ENCODE measurements around the gene ENTPD8.

DNA sequence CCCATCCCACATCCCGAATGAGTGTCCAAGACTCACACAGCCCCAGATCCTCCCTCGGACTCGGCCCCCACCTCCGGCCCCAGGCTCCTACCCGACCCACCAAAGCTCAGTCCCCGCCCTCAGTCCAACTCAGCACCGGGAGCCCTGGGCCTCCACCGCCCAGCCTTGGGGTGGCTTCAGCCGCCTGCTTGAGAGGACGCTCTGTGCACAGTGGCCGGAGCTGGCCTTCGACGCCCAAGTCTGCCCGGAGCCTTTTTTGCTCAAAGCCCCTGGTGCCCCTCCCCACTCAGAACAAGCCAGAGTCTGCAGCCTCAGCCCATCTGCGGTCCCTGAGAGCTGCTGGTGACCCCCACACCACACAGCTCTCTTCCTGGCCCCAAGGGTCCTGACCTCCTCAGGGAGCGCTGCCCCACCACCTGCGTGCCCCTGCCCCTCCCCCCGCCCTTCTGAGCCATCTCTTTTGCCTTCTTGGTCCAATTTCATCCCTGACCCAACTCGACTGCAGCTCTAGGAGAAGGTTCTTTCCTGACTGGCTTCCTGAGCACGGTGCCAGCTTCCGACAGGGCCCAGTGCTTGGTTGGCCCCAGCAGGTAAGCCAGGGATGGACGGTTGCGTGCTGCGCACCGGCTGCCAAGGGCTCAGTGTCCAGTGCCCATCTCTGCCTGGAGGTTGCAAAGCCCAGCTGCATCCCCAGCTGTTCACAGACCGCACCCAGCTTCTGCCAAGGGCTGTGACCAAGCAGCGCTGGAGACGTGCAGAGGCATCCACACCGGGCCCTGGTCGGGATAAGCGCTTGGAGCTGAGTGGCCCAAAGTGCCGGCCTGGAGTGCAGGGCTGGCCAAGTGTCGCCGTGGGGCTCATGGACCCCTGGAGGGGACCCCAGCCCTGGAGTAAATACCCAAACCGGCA is 45.6 kb upstream of the ENTPD8 start:
- TF ChIP-seq, protein P1, sequence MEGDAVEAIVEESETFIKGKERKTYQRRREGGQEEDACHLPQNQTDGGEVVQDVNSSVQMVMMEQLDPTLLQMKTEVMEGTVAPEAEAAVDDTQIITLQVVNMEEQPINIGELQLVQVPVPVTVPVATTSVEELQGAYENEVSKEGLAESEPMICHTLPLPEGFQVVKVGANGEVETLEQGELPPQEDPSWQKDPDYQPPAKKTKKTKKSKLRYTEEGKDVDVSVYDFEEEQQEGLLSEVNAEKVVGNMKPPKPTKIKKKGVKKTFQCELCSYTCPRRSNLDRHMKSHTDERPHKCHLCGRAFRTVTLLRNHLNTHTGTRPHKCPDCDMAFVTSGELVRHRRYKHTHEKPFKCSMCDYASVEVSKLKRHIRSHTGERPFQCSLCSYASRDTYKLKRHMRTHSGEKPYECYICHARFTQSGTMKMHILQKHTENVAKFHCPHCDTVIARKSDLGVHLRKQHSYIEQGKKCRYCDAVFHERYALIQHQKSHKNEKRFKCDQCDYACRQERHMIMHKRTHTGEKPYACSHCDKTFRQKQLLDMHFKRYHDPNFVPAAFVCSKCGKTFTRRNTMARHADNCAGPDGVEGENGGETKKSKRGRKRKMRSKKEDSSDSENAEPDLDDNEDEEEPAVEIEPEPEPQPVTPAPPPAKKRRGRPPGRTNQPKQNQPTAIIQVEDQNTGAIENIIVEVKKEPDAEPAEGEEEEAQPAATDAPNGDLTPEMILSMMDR (IDR thresholded peaks at IDR 0.05), result no peak
- no peak for TF ChIP-seq POLR2A (IDR thresholded peaks at IDR 0.05)

Data from lower leg skin (tissue), 3 donors.